Measurements from ENCODE around the gene NEURL4. TPM values are rescaled to one million over a fixed set of nuclear protein-coding genes. Genes with fewer than 3 reads are reported as not detected.

The NEURL4 gene
- total RNA-seq, 1 donor from 2014 or later: 45.1 TPM

GRCh38 chr17:7296189-7296861, 32.8 kb downstream of the NEURL4 start:
- H3K4me3 Mint-ChIP-seq (ENCODE audit: unreplicated experiment): peak overlapping the region; percentile 22
- H3K27ac Mint-ChIP-seq (ENCODE audit: unreplicated experiment): no peak overlapping the region
- TF ChIP-seq CTCF (IDR thresholded peaks at IDR 0.05): peak; percentile 98
- no peaks in the 10 kb centered on the region for H3K9me3 Mint-ChIP-seq (ENCODE audit: unreplicated experiment)
- H3K4me1 Mint-ChIP-seq (ENCODE audit: unreplicated experiment): peaks cover 24% of the 10 kb centered on the region
- no peaks in the 10 kb centered on the region for H3K36me3 Mint-ChIP-seq (ENCODE audit: unreplicated experiment)
- peak; percentile 94 for DNase-seq (ENCODE audit: extremely low spot score, unreplicated experiment)
- peaks cover 42% of the 10 kb centered on the region for H3K27me3 Mint-ChIP-seq (ENCODE audit: unreplicated experiment)

- DNase-seq (ENCODE audit: extremely low spot score, unreplicated experiment): no peak
- H3K4me3 Mint-ChIP-seq (ENCODE audit: unreplicated experiment): peak overlapping the region; percentile 64
- no peak for TF ChIP-seq CTCF (IDR thresholded peaks at IDR 0.05)
- peaks cover 24% of the 10 kb centered on the region for H3K4me1 Mint-ChIP-seq (ENCODE audit: unreplicated experiment)
- no peaks in the 10 kb centered on the region for H3K9me3 Mint-ChIP-seq (ENCODE audit: unreplicated experiment)
- no peak overlapping the region for H3K27ac Mint-ChIP-seq (ENCODE audit: unreplicated experiment)
- peaks cover 49% of the 10 kb centered on the region for H3K27me3 Mint-ChIP-seq (ENCODE audit: unreplicated experiment)
- no peaks in the 10 kb centered on the region for H3K36me3 Mint-ChIP-seq (ENCODE audit: unreplicated experiment)
Measured at GRCh38 chr17:7295230-7296180, 33.6 kb downstream of the NEURL4 start.

GRCh38 chr17:7294614-7295153, 34.5 kb downstream of the NEURL4 start, which contains the start of gene YBX2:
Gene YBX2 (minus strand): TSS chr17:7294639. CDS start chr17:7294500, 139 bp downstream.
- Mint-ChIP-seq H3K9me3 (ENCODE audit: unreplicated experiment) (no peaks in the 10 kb centered on the region), H3K27me3 (ENCODE audit: unreplicated experiment) (peaks cover 46% of the 10 kb centered on the region), H3K27ac (ENCODE audit: unreplicated experiment) (peak within 1 kb of the TSS; percentile 7), H3K4me1 (ENCODE audit: unreplicated experiment) (peaks cover 24% of the 10 kb centered on the region), H3K36me3 (ENCODE audit: unreplicated experiment) (no peaks in the 10 kb centered on the region), H3K4me3 (ENCODE audit: unreplicated experiment) (peak within 1 kb of the TSS; percentile 64)
- no peak for DNase-seq (ENCODE audit: extremely low spot score, unreplicated experiment)
- no peak for TF ChIP-seq CTCF (IDR thresholded peaks at IDR 0.05)

- Mint-ChIP-seq H3K9me3 (ENCODE audit: unreplicated experiment) (no peaks in the 10 kb centered on the region), H3K4me1 (ENCODE audit: unreplicated experiment) (peaks cover 24% of the 10 kb centered on the region), H3K27me3 (ENCODE audit: unreplicated experiment) (peaks cover 46% of the 10 kb centered on the region), H3K36me3 (ENCODE audit: unreplicated experiment) (no peaks in the 10 kb centered on the region), H3K27ac (ENCODE audit: unreplicated experiment) (peak overlapping the region; percentile 7), H3K4me3 (ENCODE audit: unreplicated experiment) (peak overlapping the region; percentile 52)
- DNase-seq (ENCODE audit: extremely low spot score, unreplicated experiment): no peak
- TF ChIP-seq CTCF (IDR thresholded peaks at IDR 0.05): no peak
Measured at GRCh38 chr17:7293816-7294613, 35.1 kb downstream of the NEURL4 start.

Data from osteocyte (in vitro differentiated cells).